ENCODE data around the gene PNPO.

The PNPO gene

DNA sequence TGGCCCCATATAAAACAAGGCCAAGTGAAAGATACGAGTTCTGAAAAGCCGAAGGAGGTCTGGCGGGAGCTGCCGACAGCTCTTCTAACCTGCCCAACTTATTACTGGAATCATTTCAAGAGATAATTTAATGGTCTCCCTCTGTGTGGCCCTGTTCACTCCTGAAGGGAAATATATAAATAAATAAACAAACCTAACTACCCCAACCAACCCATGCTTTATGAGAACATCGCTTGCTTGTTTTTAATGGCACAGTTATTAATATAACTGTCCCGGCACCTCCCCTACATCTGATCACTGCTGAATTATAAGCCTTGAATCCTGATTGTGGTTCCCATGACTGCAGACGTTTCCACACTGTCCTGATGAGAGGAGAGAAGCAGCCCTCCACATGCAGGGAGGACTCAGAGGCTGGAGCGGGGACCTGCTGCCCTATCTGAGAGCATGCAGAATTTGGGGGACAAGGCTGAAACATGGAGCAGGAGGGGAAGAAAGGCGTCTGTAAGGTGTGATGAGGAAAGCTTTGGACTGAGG lies 51.7 kb downstream of the PNPO start:
- TF ChIP-seq CTCF (IDR thresholded peaks at IDR 0.05) = no peak

DNA sequence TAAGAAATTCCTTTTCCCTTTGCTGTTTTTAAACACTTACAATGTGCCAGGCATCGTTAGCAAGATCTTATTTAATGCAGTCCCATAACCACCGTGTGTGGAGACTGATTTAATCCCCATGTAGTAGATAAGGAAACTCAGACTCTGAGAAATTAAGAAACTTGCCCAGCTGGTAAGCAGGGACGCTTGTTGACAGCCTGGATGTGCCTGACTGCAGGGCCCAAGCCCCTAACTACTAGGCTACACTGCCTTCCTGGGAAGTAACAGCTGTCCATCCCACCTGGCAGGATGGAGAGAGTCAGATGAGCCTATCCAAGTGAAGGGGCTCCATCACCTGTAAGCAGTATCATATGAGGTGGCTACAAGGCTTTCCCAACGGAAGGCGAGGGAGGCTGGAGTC lies 52.6 kb downstream of the PNPO start:
- no peak for TF ChIP-seq CTCF (IDR thresholded peaks at IDR 0.05)

DNA sequence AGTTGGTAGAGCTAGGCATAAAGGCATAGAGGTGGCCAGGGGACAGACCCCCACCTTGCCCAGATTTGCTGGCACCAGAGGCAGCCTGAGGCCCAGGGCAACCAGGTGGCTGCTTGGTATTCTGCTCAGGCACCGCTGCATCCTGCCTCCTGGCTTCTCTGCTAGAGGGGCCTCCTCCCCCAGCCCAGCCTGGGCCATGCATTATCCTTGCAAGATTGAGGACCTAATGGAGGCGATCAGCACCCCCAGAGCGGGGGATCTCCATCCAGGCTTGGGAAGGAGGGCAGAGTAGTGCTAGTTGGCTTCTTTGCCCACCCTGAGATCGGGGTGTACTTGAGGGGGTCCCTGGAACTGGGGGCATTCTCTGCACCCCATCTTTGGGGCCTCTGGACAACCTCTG lies 53.4 kb downstream of the PNPO start:
- TF ChIP-seq CTCF (IDR thresholded peaks at IDR 0.05) = no peak

- TF ChIP-seq CTCF (IDR thresholded peaks at IDR 0.05) = no peak
Observed at GRCh38 chr17:47995241-47995935, 54.0 kb downstream of the PNPO start.

DNA sequence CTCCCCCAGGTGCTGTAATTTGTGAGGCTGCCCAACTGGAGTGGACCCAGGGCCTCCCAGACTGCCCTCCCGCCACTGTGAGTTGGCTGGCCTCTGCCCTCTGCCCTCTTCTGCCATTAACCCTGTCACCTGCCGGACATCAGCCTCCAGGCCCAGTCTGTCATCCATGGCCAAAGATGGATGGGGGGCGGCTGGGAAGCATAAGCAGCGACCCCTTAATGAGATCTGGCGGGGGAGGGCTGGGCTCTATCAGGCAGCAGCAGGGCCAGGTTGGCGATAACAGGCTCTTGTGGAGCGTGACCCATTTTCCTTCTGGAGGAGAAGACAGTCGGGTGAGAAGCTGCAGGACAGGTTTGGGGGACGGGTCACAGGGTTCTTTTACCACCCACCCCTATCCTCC lies 54.8 kb downstream of the PNPO start:
- TF ChIP-seq CTCF (IDR thresholded peaks at IDR 0.05) = no peak

DNA sequence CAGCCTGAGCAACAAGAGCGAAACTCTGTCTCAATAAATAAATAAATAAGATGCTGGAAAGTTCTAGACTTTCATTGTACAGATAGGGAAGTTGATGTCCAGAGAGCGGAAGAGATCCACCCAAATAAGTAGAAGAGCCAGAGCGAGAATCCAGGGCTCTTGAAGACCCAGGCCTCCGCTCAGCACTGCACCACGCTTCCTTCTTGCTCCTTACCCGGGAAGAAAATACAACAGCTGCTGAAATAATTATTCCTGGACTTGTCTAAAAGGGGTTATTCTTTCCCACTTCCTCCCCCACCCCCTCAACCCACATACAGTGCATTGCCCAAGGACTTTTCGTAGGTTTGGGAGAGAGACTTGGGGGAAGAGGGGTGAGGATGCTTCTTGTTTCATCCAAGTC lies 56.2 kb downstream of the PNPO start:
- no peak for TF ChIP-seq CTCF (IDR thresholded peaks at IDR 0.05)

DNA sequence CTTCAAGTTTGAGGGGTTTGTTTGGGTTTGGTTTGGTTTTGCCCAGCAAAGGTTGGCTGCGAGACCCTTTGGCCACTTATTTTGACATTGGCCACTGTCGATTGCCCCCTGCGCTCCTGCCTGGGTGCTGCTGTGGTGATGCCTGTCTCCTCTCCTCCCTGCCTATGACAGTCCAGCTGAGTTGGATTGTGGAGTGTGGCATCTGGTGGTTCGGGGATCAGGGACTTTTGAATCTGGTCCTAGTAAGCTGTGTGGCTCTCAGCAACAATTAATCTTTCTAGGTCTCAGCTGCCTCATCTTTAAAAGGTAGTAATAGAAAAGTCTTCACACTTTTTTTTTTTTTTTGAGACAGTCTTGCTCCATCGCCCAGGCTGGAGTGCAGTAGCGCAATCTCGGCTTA lies 56.7 kb downstream of the PNPO start:
- no peak for TF ChIP-seq CTCF (IDR thresholded peaks at IDR 0.05)
